Glutamatergic neuron (in vitro differentiated cells): ENCODE data around the gene STX7. TPM values are rescaled to one million over a fixed set of nuclear protein-coding genes. Genes with fewer than 3 reads are reported as not detected.

Experiments used
- DNase-seq: peaks from one replicate; pipeline ENCODE4 v3.0.0; 2022
- H3K27ac Mint-ChIP-seq: one replicate; pipeline ENCODE4 v1.8.0; 2020; ENCODE audit warnings: mild to moderate bottlenecking, mixed read lengths, inconsistent platforms; ENCODE audit not compliant: unreplicated experiment
- H3K27me3 Mint-ChIP-seq: one replicate; pipeline ENCODE4 v1.8.0; 2020; ENCODE audit warnings: mild to moderate bottlenecking, moderate library complexity, mixed read lengths, inconsistent platforms; ENCODE audit not compliant: unreplicated experiment
- H3K36me3 Mint-ChIP-seq: one replicate; pipeline ENCODE4 v1.8.0; 2020; ENCODE audit warnings: mild to moderate bottlenecking, mixed read lengths, inconsistent platforms; ENCODE audit not compliant: unreplicated experiment
- H3K4me1 Mint-ChIP-seq: one replicate; pipeline ENCODE4 v1.8.0; 2020; ENCODE audit warnings: mild to moderate bottlenecking, low read depth, mixed read lengths, inconsistent platforms; ENCODE audit not compliant: unreplicated experiment
- H3K4me3 Mint-ChIP-seq: one replicate; pipeline ENCODE4 v1.8.0; 2020; ENCODE audit warnings: mild to moderate bottlenecking, mixed read lengths, inconsistent platforms; ENCODE audit not compliant: unreplicated experiment
- H3K9me3 Mint-ChIP-seq: one replicate; pipeline ENCODE4 v1.8.0; 2020; ENCODE audit warnings: mild to moderate bottlenecking, moderate library complexity, mixed read lengths, inconsistent platforms; ENCODE audit not compliant: unreplicated experiment
- CTCF ChIP-seq: fragments of 200-600 bp; sonication (generic); IDR thresholded peaks from one replicate; pipeline ENCODE4 v1.5.0; 2021; ENCODE audit not compliant: partially characterized antibody, unreplicated experiment
- total RNA-seq: library from RNA; stranded (reverse); fragmentation: NEBNext Ultra II Directional; extraction: Animal tissue kit (Norgen Biotek cat#: 25700); gene quantifications from one replicate; pipeline ENCODE4 v1.2.1, GENCODE V29; 2021; ENCODE audit not compliant: unreplicated experiment

STX7 gene
- total RNA-seq, 1 donor from 2014 or later = 62.7 TPM

- no peak for TF ChIP-seq CTCF
- no peaks in the 10 kb centered on the region for H3K4me1 Mint-ChIP-seq
- no peaks in the 10 kb centered on the region for H3K36me3 Mint-ChIP-seq
- no peak for DNase-seq
- peaks cover 3% of the 10 kb centered on the region for H3K27me3 Mint-ChIP-seq
- H3K9me3 Mint-ChIP-seq = no peaks in the 10 kb centered on the region
- H3K4me3 Mint-ChIP-seq = no peak overlapping the region
- H3K27ac Mint-ChIP-seq = no peak overlapping the region
Measured at GRCh38 chr6:132527791-132528190, 14.9 kb upstream of the STX7 start.

- TF ChIP-seq CTCF = no peak
- no peak for DNase-seq
- Mint-ChIP-seq H3K27ac (no peak overlapping the region), H3K36me3 (no peaks in the 10 kb centered on the region), H3K27me3 (peaks cover 3% of the 10 kb centered on the region), H3K4me1 (no peaks in the 10 kb centered on the region), H3K9me3 (no peaks in the 10 kb centered on the region), H3K4me3 (no peak overlapping the region)
Measured at GRCh38 chr6:132526461-132526860, 13.5 kb upstream of the STX7 start.

GRCh38 chr6:132525866-132526265 lies 12.9 kb upstream of the STX7 start:
- DNase-seq = no peak
- H3K27ac Mint-ChIP-seq = no peak overlapping the region
- peaks cover under 1% of the 10 kb centered on the region for H3K27me3 Mint-ChIP-seq

GRCh38 chr6:132524646-132525045 lies 11.7 kb upstream of the STX7 start:
- Mint-ChIP-seq H3K4me1 (no peaks in the 10 kb centered on the region), H3K36me3 (no peaks in the 10 kb centered on the region), H3K4me3 (no peak overlapping the region), H3K27ac (no peak overlapping the region), H3K9me3 (no peaks in the 10 kb centered on the region), H3K27me3 (no peaks in the 10 kb centered on the region)
- no peak for DNase-seq
- no peak for TF ChIP-seq CTCF

More at GRCh38 chr6:132525866-132526265, 12.9 kb upstream of the STX7 start:
- Mint-ChIP-seq H3K4me1 (no peaks in the 10 kb centered on the region), H3K4me3 (no peak overlapping the region), H3K36me3 (no peaks in the 10 kb centered on the region), H3K9me3 (no peaks in the 10 kb centered on the region)
- TF ChIP-seq CTCF = no peak

- no peaks in the 10 kb centered on the region for H3K9me3 Mint-ChIP-seq
- H3K4me1 Mint-ChIP-seq = no peaks in the 10 kb centered on the region
- no peaks in the 10 kb centered on the region for H3K36me3 Mint-ChIP-seq
- no peaks in the 10 kb centered on the region for H3K27me3 Mint-ChIP-seq
- H3K27ac Mint-ChIP-seq = no peak overlapping the region
- no peak for DNase-seq
- no peak for TF ChIP-seq CTCF
- no peak overlapping the region for H3K4me3 Mint-ChIP-seq
Measured at GRCh38 chr6:132520953-132521352, 8.0 kb upstream of the STX7 start.
